ENCODE data around the gene MID1.

Gene MID1

GRCh38 chrX:10634392-10635161 is 14.2 kb upstream of the MID1 start:
- H3K18ac ChIP-seq (ENCODE audit: low read depth in 1 of 2, low read length in 2 of 2), result no peak overlapping the region

GRCh38 chrX:10633722-10634121 is 13.3 kb upstream of the MID1 start:
- H2AFZ ChIP-seq (ENCODE audit: low read depth, low read length), result no peak overlapping the region
- no peak overlapping the region for H2BK15ac ChIP-seq (ENCODE audit: low read depth, poor library complexity, severe bottlenecking)
- H3K27ac ChIP-seq (ENCODE audit: low read length, poor library complexity, severe bottlenecking), result peak overlapping the region; percentile 71
- no peak overlapping the region for H3K4ac ChIP-seq (ENCODE audit: low read depth in 1 of 2, low read length in 2 of 2)
- H2BK12ac ChIP-seq (ENCODE audit: low read length in 2 of 2), result no peak overlapping the region
- H2AK5ac ChIP-seq (ENCODE audit: low read length, severe bottlenecking), result no peak overlapping the region
- H3K9me3 ChIP-seq (ENCODE audit: control insufficient read depth, low read length), result no peaks in the 10 kb centered on the region
- H3K36me3 ChIP-seq (ENCODE audit: control insufficient read depth in 1 of 2, insufficient read depth in 2 of 2, low read depth in 1 of 2, low read length in 2 of 2), result no peaks in the 10 kb centered on the region
- H3K27me3 ChIP-seq (ENCODE audit: control insufficient read depth in 1 of 2, insufficient read depth in 1 of 2, low read length in 2 of 2), result no peaks in the 10 kb centered on the region
- H2BK120ac ChIP-seq (ENCODE audit: low read depth, low read length), result no peak overlapping the region
- 0% methylated on average over 1 of the region's 2 CpGs for WGBS
- no peak overlapping the region for H3K4me2 ChIP-seq (ENCODE audit: low read length, poor library complexity, severe bottlenecking)
- no peak overlapping the region for H3K18ac ChIP-seq (ENCODE audit: low read depth in 1 of 2, low read length in 2 of 2)
- no peak overlapping the region for H3K23ac ChIP-seq (ENCODE audit: low read length in 2 of 2)
- peaks cover 4% of the 10 kb centered on the region for H3K4me1 ChIP-seq (ENCODE audit: control insufficient read depth, insufficient read depth, low read depth, low read length)
- no peak overlapping the region for H4K91ac ChIP-seq (ENCODE audit: low read length)
- H3K4me3 ChIP-seq (ENCODE audit: insufficient read depth in 1 of 2, low read depth in 1 of 2, low read length in 2 of 2), result no peak overlapping the region
- H2BK5ac ChIP-seq (ENCODE audit: low read depth, low read length, poor library complexity, severe bottlenecking), result peak overlapping the region; percentile 19
- H3K9ac ChIP-seq (ENCODE audit: low read length), result peak overlapping the region; percentile 70
- no peak overlapping the region for H4K8ac ChIP-seq (ENCODE audit: low read length)
- H3K14ac ChIP-seq (ENCODE audit: low read length in 2 of 2), result no peak overlapping the region
- DNase-seq, result peak; percentile 93
- H3K79me1 ChIP-seq (replicated peaks; ENCODE audit: low read length, poor library complexity, severe bottlenecking), result no peaks in the 10 kb centered on the region

More at GRCh38 chrX:10634392-10635161, 14.2 kb upstream of the MID1 start:
- H3K27ac ChIP-seq (ENCODE audit: low read length, poor library complexity, severe bottlenecking), result peak overlapping the region; percentile 68
- no peak overlapping the region for H2BK120ac ChIP-seq (ENCODE audit: low read depth, low read length)
- peak overlapping the region; percentile 70 for H3K9ac ChIP-seq (ENCODE audit: low read length)
- no peaks in the 10 kb centered on the region for H3K79me1 ChIP-seq (replicated peaks; ENCODE audit: low read length, poor library complexity, severe bottlenecking)
- no peak overlapping the region for H3K14ac ChIP-seq (ENCODE audit: low read length in 2 of 2)
- no peak overlapping the region for H2AK5ac ChIP-seq (ENCODE audit: low read length, severe bottlenecking)
- no peaks in the 10 kb centered on the region for H3K36me3 ChIP-seq (ENCODE audit: control insufficient read depth in 1 of 2, insufficient read depth in 2 of 2, low read depth in 1 of 2, low read length in 2 of 2)
- H3K27me3 ChIP-seq (ENCODE audit: control insufficient read depth in 1 of 2, insufficient read depth in 1 of 2, low read length in 2 of 2), result no peaks in the 10 kb centered on the region
- H3K9me3 ChIP-seq (ENCODE audit: control insufficient read depth, low read length), result no peaks in the 10 kb centered on the region
- H3K4me3 ChIP-seq (ENCODE audit: insufficient read depth in 1 of 2, low read depth in 1 of 2, low read length in 2 of 2), result no peak overlapping the region
- no peak overlapping the region for H4K91ac ChIP-seq (ENCODE audit: low read length)
- WGBS, result under 1% methylated on average over 7 of the region's 15 CpGs
- H2AFZ ChIP-seq (ENCODE audit: low read depth, low read length), result no peak overlapping the region
- H2BK5ac ChIP-seq (ENCODE audit: low read depth, low read length, poor library complexity, severe bottlenecking), result no peak overlapping the region
- no peak overlapping the region for H4K8ac ChIP-seq (ENCODE audit: low read length)
- DNase-seq, result peak; percentile 83
- H3K23ac ChIP-seq (ENCODE audit: low read length in 2 of 2), result no peak overlapping the region
- peak overlapping the region; percentile 34 for H3K4me2 ChIP-seq (ENCODE audit: low read length, poor library complexity, severe bottlenecking)
- no peak overlapping the region for H3K4ac ChIP-seq (ENCODE audit: low read depth in 1 of 2, low read length in 2 of 2)
- H3K4me1 ChIP-seq (ENCODE audit: control insufficient read depth, insufficient read depth, low read depth, low read length), result peaks cover 4% of the 10 kb centered on the region
- H2BK12ac ChIP-seq (ENCODE audit: low read length in 2 of 2), result no peak overlapping the region
- H2BK15ac ChIP-seq (ENCODE audit: low read depth, poor library complexity, severe bottlenecking), result no peak overlapping the region

- Histone ChIP-seq H3K36me3 (ENCODE audit: control insufficient read depth in 1 of 2, insufficient read depth in 2 of 2, low read depth in 1 of 2, low read length in 2 of 2) (no peaks in the 10 kb centered on the region), H2AK5ac (ENCODE audit: low read length, severe bottlenecking) (no peak overlapping the region), H3K23ac (ENCODE audit: low read length in 2 of 2) (no peak overlapping the region), H3K4me3 (ENCODE audit: insufficient read depth in 1 of 2, low read depth in 1 of 2, low read length in 2 of 2) (no peak overlapping the region), H3K4ac (ENCODE audit: low read depth in 1 of 2, low read length in 2 of 2) (no peak overlapping the region), H2AFZ (ENCODE audit: low read depth, low read length) (no peak overlapping the region), H3K14ac (ENCODE audit: low read length in 2 of 2) (no peak overlapping the region), H2BK120ac (ENCODE audit: low read depth, low read length) (no peak overlapping the region), H4K91ac (ENCODE audit: low read length) (no peak overlapping the region), H2BK15ac (ENCODE audit: low read depth, poor library complexity, severe bottlenecking) (no peak overlapping the region), H3K9me3 (ENCODE audit: control insufficient read depth, low read length) (no peaks in the 10 kb centered on the region), H2BK12ac (ENCODE audit: low read length in 2 of 2) (no peak overlapping the region), H3K4me1 (ENCODE audit: control insufficient read depth, insufficient read depth, low read depth, low read length) (peaks cover 4% of the 10 kb centered on the region), H3K18ac (ENCODE audit: low read depth in 1 of 2, low read length in 2 of 2) (no peak overlapping the region), H3K27ac (ENCODE audit: low read length, poor library complexity, severe bottlenecking) (no peak overlapping the region), H3K9ac (ENCODE audit: low read length) (no peak overlapping the region), H3K4me2 (ENCODE audit: low read length, poor library complexity, severe bottlenecking) (no peak overlapping the region), H3K79me1 (replicated peaks; ENCODE audit: low read length, poor library complexity, severe bottlenecking) (no peaks in the 10 kb centered on the region), H4K8ac (ENCODE audit: low read length) (no peak overlapping the region), H3K27me3 (ENCODE audit: control insufficient read depth in 1 of 2, insufficient read depth in 1 of 2, low read length in 2 of 2) (no peaks in the 10 kb centered on the region), H2BK5ac (ENCODE audit: low read depth, low read length, poor library complexity, severe bottlenecking) (no peak overlapping the region)
- no peak for DNase-seq
- WGBS, result 86% methylated on average over 2 of the region's 7 CpGs
Measured at GRCh38 chrX:10631416-10632145, 11.2 kb upstream of the MID1 start.

GRCh38 chrX:10630320-10630719 is 9.9 kb upstream of the MID1 start:
- Histone ChIP-seq H3K4me3 (ENCODE audit: insufficient read depth in 1 of 2, low read depth in 1 of 2, low read length in 2 of 2) (no peak overlapping the region), H4K8ac (ENCODE audit: low read length) (no peak overlapping the region), H3K14ac (ENCODE audit: low read length in 2 of 2) (no peak overlapping the region), H3K27me3 (ENCODE audit: control insufficient read depth in 1 of 2, insufficient read depth in 1 of 2, low read length in 2 of 2) (no peaks in the 10 kb centered on the region), H2BK12ac (ENCODE audit: low read length in 2 of 2) (no peak overlapping the region), H2AFZ (ENCODE audit: low read depth, low read length) (no peak overlapping the region), H3K9ac (ENCODE audit: low read length) (no peak overlapping the region), H3K23ac (ENCODE audit: low read length in 2 of 2) (no peak overlapping the region), H2BK120ac (ENCODE audit: low read depth, low read length) (no peak overlapping the region), H3K27ac (ENCODE audit: low read length, poor library complexity, severe bottlenecking) (no peak overlapping the region), H2BK15ac (ENCODE audit: low read depth, poor library complexity, severe bottlenecking) (no peak overlapping the region), H3K9me3 (ENCODE audit: control insufficient read depth, low read length) (no peaks in the 10 kb centered on the region), H3K4me1 (ENCODE audit: control insufficient read depth, insufficient read depth, low read depth, low read length) (peaks cover 4% of the 10 kb centered on the region), H3K4ac (ENCODE audit: low read depth in 1 of 2, low read length in 2 of 2) (peak overlapping the region in 1 of 2 experiments; percentile 51), H3K4me2 (ENCODE audit: low read length, poor library complexity, severe bottlenecking) (no peak overlapping the region), H2BK5ac (ENCODE audit: low read depth, low read length, poor library complexity, severe bottlenecking) (no peak overlapping the region), H4K91ac (ENCODE audit: low read length) (no peak overlapping the region), H3K36me3 (ENCODE audit: control insufficient read depth in 1 of 2, insufficient read depth in 2 of 2, low read depth in 1 of 2, low read length in 2 of 2) (no peaks in the 10 kb centered on the region), H2AK5ac (ENCODE audit: low read length, severe bottlenecking) (no peak overlapping the region), H3K79me1 (replicated peaks; ENCODE audit: low read length, poor library complexity, severe bottlenecking) (no peaks in the 10 kb centered on the region), H3K18ac (ENCODE audit: low read depth in 1 of 2, low read length in 2 of 2) (no peak overlapping the region)
- WGBS, result 73% methylated on average over 4 of the region's 4 CpGs
- no peak for DNase-seq

Measured in mesenchymal stem cell (in vitro differentiated cells and primary cell).